HG02571 (cell line): ENCODE data around the gene LRRC15.

Experiments
- ATAC-seq: cut with Tn5 transposase; IDR thresholded peaks from one replicate; pipeline ENCODE4 v1.9.1; 2021; ENCODE audit warnings: mild to moderate bottlenecking, moderate library complexity; ENCODE audit not compliant: unreplicated experiment

Gene LRRC15

GRCh38 chr3:194336601-194337355 is 32.8 kb downstream of the LRRC15 start:
- no peak for ATAC-seq

GRCh38 chr3:194333981-194334320 is 35.6 kb downstream of the LRRC15 start:
- ATAC-seq, result no peak

GRCh38 chr3:194333212-194333980 is 36.1 kb downstream of the LRRC15 start:
- ATAC-seq, result peak; percentile 88

GRCh38 chr3:194332858-194333211 is 36.7 kb downstream of the LRRC15 start:
- ATAC-seq, result no peak

GRCh38 chr3:194330579-194330978 is 39.0 kb downstream of the LRRC15 start:
- ATAC-seq, result no peak

GRCh38 chr3:194330160-194330559 is 39.4 kb downstream of the LRRC15 start:
- no peak for ATAC-seq

- ATAC-seq, result no peak
Measured at GRCh38 chr3:194329583-194329965, 40.0 kb downstream of the LRRC15 start.

GRCh38 chr3:194328942-194329582 is 40.5 kb downstream of the LRRC15 start:
- no peak for ATAC-seq

- no peak for ATAC-seq
Measured at GRCh38 chr3:194328053-194328657, 41.4 kb downstream of the LRRC15 start.

- no peak for ATAC-seq
Measured at GRCh38 chr3:194327218-194328052, 42.1 kb downstream of the LRRC15 start.

GRCh38 chr3:194326968-194327217 is 42.6 kb downstream of the LRRC15 start:
- no peak for ATAC-seq

- no peak for ATAC-seq
Measured at GRCh38 chr3:194326192-194326967, 43.2 kb downstream of the LRRC15 start.

- no peak for ATAC-seq
Measured at GRCh38 chr3:194325424-194326153, 44.0 kb downstream of the LRRC15 start.

- no peak for ATAC-seq
Measured at GRCh38 chr3:194324823-194325327, 44.7 kb downstream of the LRRC15 start.

GRCh38 chr3:194323785-194324735 is 45.5 kb downstream of the LRRC15 start:
- ATAC-seq, result no peak

GRCh38 chr3:194322678-194323211 is 46.8 kb downstream of the LRRC15 start:
- no peak for ATAC-seq

- ATAC-seq, result no peak
Measured at GRCh38 chr3:194321693-194322640, 47.6 kb downstream of the LRRC15 start.
